HepG2 (cell line): ENCODE measurements around the gene IRF6. TPM values are rescaled to one million over a fixed set of nuclear protein-coding genes. Genes with fewer than 3 reads are reported as not detected.
A peak's percentile ranks its signal among the peaks of the same experiment; 100 is the strongest.

Experiments used
- ATRX ChIP-seq: sonication (generic); formaldehyde crosslinking; IDR thresholded peaks from 2 replicates; pipeline ENCODE4 v1.4.0; 2020; ENCODE audit warnings: missing genetic modification reagents, borderline replicate concordance
- CHD2 ChIP-seq: IDR thresholded peaks from 2 replicates; pipeline ENCODE4 v1.6.1; 2011; ENCODE audit warnings: low read depth, low read length, improper control_type of control experiment
- CREM ChIP-seq, 2 experiments: sonication (generic) in 1 of 2; formaldehyde crosslinking in 1 of 2; IDR thresholded peaks; 2 replicates each; pipeline versions ENCODE4 v1.4.0 to v1.6.1; 2016 to 2020; ENCODE audit warnings: antibody characterized with exemption in 1 of 2, mild to moderate bottlenecking in 1 of 2, missing genetic modification reagents in 1 of 2
- E2F2 ChIP-seq: sonication (generic); formaldehyde crosslinking; IDR thresholded peaks from 2 replicates; pipeline ENCODE4 v1.4.0; 2020; ENCODE audit warnings: missing genetic modification reagents, borderline replicate concordance
- GLMP ChIP-seq: sonication (generic); formaldehyde crosslinking; IDR thresholded peaks from 2 replicates; pipeline ENCODE4 v1.9.0; 2021; ENCODE audit warnings: missing genetic modification reagents, mild to moderate bottlenecking, borderline replicate concordance
- HMGXB4 ChIP-seq, 2 experiments: sonication (generic) in 1 of 2; formaldehyde crosslinking in 1 of 2; IDR thresholded peaks; 2 replicates each; pipeline versions ENCODE4 v1.4.0 to v1.6.1; 2018 to 2020; ENCODE audit warnings: missing genetic modification reagents in 2 of 2, borderline replicate concordance in 1 of 2, low read depth in 1 of 2, mild to moderate bottlenecking in 1 of 2, missing biosample characterization in 1 of 2
- HOXD1 ChIP-seq: sonication (generic); formaldehyde crosslinking; IDR thresholded peaks from 2 replicates; pipeline ENCODE4 v1.5.0; 2020; ENCODE audit warnings: missing genetic modification reagents
- IKZF5 ChIP-seq: IDR thresholded peaks from 2 replicates; pipeline ENCODE4 v1.6.1; 2018; ENCODE audit warnings: missing genetic modification reagents, mild to moderate bottlenecking, missing compliant biosample characterization
- SAFB2 ChIP-seq: sonication (generic); formaldehyde crosslinking; IDR thresholded peaks from 2 replicates; pipeline ENCODE4 v1.5.1; 2020; ENCODE audit warnings: missing genetic modification reagents, low read depth, mild to moderate bottlenecking, borderline replicate concordance
- ZNF18 ChIP-seq: sonication (generic); formaldehyde crosslinking; IDR thresholded peaks from 2 replicates; pipeline ENCODE4 v1.8.0; 2022; ENCODE audit warnings: mild to moderate bottlenecking, missing genetic modification reagents; ENCODE audit not compliant: insufficient replicate concordance
- ZNF501 ChIP-seq: sonication (generic); formaldehyde crosslinking; IDR thresholded peaks from 2 replicates; pipeline ENCODE4 v1.5.1; 2020; ENCODE audit warnings: mild to moderate bottlenecking, moderate library complexity, missing genetic modification reagents
- ZNF687 ChIP-seq: sonication (generic); formaldehyde crosslinking; IDR thresholded peaks from 2 replicates; pipeline ENCODE4 v1.5.1; 2020; ENCODE audit warnings: mild to moderate bottlenecking, missing genetic modification reagents, moderate library complexity
- polyA plus RNA-seq, 8 experiments: library from polyadenylated mRNA; depleted of rRNA in 3 of 8; stranded (reverse) in 7 of 8; unstranded in 1 of 8; fragments of >200 nt; fragmentation: Illumina TruSeq in 4 of 8; extraction: Trizol in 4 of 8; gene quantifications; 2 replicates each; pipeline versions ENCODE4 v1.2.1 to v1.2.3, GENCODE V29; 2011 to 2016; ENCODE audit warnings: low read depth in 4 of 8, missing spikeins in 1 of 8, mixed read lengths in 1 of 8; ENCODE audit not compliant: insufficient read depth in 1 of 8
- total RNA-seq, 5 experiments: library from RNA; depleted of rRNA; stranded (reverse); fragments of >200 nt; fragmentation: Illumina TruSeq; extraction: Trizol; gene quantifications; 2 replicates each; pipeline ENCODE4 v1.2.3, GENCODE V29; 2016; ENCODE audit warnings: low read depth in 1 of 5

IRF6 gene
- total and polyA plus RNA-seq, 2 of the 13 experiments (the other 11 are each of a cell fraction or from before 2014, with no cell fraction given), result 0.02 TPM; not detected in 1

GRCh38 chr1:209784265-209785169 lies 21.4 kb downstream of the IRF6 start, which contains the start of gene C1orf74 (continued):
- 0 out of 2 replicates have a peak, but pooled peaks have one; percentile 18 for TF ChIP-seq IKZF5 (CRISPR knock-in tag)
- no peak for TF ChIP-seq ATRX (CRISPR knock-in tag)
- no peak for TF ChIP-seq GLMP
- TF ChIP-seq ZNF18 (CRISPR knock-in tag), result no peak
- peak; percentile 69 for TF ChIP-seq ZNF501 (CRISPR knock-in tag)
- TF ChIP-seq CHD2, result peak; percentile 95
- peak in 1 of 2 experiments; percentile 31; a peak in 1 of 4 replicates for TF ChIP-seq HMGXB4 (CRISPR knock-in tag; IDR thresholded peaks at IDR 0.05; ENCODE audit: borderline replicate concordance in 1 of 2, low read depth in 1 of 2)
- TF ChIP-seq E2F2 (CRISPR knock-in tag), result no peak
- peak; percentile 72; the same call in 1 of the 2 replicates for TF ChIP-seq SAFB2 (CRISPR knock-in tag)
- TF ChIP-seq ZNF687 (CRISPR knock-in tag), result peak; percentile 88
- no peak for TF ChIP-seq HOXD1
- peak; percentile 89 for TF ChIP-seq CREM (IDR thresholded peaks at IDR 0.05)
- TF ChIP-seq CREM (CRISPR knock-in tag; IDR thresholded peaks at IDR 0.05), result peak; percentile 60; the same call in 1 of the 2 replicates
